ENCODE results near the gene ELMOD1.
A peak's percentile ranks its signal among the peaks of the same experiment; 100 is the strongest.

The ELMOD1 gene

DNA sequence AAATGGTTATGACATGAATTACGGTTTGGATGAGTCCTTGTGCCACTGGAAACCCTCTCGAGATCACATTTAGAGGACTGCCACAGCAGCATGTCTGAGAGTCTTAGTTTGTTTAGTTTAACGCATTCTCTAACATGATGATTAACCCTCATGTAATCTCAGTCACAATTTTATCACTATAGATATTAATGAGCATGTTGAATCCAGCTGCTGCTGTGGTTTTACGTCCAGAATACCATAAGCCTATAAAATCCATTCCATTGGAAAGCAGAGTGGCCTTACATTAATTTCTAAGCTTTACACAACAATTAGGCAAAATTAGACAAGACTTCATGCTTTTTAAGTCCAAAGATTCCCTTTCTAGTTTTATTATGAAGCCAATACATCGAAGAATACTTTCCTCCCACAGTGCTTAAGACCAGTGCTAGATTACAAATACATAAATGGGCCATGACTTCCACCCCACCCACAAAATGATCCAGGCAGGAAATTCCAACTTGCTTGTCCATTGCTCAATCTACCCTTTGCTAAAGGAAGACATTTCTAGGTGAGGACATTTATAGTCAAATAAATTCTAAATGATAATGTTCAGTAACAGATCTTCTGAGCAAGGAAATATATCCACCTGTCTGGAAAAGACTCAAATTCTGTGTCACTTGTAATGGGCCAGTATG lies 3.5 kb upstream of the ELMOD1 start:
- TF ChIP-seq, protein P1, sequence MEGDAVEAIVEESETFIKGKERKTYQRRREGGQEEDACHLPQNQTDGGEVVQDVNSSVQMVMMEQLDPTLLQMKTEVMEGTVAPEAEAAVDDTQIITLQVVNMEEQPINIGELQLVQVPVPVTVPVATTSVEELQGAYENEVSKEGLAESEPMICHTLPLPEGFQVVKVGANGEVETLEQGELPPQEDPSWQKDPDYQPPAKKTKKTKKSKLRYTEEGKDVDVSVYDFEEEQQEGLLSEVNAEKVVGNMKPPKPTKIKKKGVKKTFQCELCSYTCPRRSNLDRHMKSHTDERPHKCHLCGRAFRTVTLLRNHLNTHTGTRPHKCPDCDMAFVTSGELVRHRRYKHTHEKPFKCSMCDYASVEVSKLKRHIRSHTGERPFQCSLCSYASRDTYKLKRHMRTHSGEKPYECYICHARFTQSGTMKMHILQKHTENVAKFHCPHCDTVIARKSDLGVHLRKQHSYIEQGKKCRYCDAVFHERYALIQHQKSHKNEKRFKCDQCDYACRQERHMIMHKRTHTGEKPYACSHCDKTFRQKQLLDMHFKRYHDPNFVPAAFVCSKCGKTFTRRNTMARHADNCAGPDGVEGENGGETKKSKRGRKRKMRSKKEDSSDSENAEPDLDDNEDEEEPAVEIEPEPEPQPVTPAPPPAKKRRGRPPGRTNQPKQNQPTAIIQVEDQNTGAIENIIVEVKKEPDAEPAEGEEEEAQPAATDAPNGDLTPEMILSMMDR (conservative IDR thresholded peaks at IDR 0.05): no peak
- H3K27ac ChIP-seq: no peak overlapping the region

- no peak overlapping the region for H3K27ac ChIP-seq
- TF ChIP-seq, protein P1 (conservative IDR thresholded peaks at IDR 0.05): no peak
These were observed 657 bp downstream of the ELMOD1 start for GRCh38 chr11:107591378-107592230.

GRCh38 chr11:107592231-107592590 lies 1.3 kb downstream of the ELMOD1 start:
- TF ChIP-seq, protein P1 (conservative IDR thresholded peaks at IDR 0.05): no peak
- no peak overlapping the region for H3K27ac ChIP-seq

GRCh38 chr11:107592813-107593212 lies 1.9 kb downstream of the ELMOD1 start:
- TF ChIP-seq, protein P1 (conservative IDR thresholded peaks at IDR 0.05): no peak
- H3K27ac ChIP-seq: no peak overlapping the region

DNA sequence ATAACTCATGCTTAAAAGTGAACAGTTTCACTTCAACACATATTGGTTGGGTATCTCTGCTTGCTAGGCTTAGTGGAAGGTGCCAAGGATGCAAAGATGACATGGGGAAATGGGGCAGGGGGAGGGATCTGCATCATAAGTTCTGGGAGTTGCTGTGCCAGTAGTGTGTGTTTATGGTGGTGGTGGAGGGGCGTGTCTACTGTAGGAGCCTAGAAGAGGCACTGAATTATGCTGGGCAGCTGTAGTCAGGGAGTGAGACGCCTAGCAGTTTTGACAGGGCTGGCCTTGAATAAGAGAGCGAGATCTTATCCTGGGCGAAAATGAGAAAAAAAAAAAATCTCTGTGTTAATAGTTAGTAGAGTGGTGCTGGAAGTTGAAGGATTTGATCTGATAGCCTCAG lies 3.0 kb downstream of the ELMOD1 start:
- no peak overlapping the region for H3K27ac ChIP-seq

DNA sequence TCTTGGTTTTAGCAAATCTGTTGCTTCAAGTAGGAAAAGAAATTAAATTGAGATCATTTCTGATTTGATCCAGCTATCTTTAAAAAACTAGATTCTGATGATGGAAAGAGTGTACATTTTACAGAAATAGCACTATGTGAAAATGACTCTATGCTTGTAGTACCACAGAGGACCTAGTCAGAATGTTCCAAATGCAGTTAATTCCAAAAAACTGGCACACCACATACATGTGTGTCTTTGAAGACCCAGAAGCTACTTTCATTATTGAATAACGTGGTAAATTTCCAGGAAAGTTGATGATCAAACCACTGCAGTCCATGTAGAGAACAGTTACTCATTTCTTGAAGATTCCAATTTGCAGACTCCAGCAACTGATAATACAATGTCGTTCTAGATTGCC lies 3.8 kb downstream of the ELMOD1 start:
- TF ChIP-seq, protein P1 (conservative IDR thresholded peaks at IDR 0.05): no peak
- H3K27ac ChIP-seq: no peak overlapping the region

More for the DNA sequence above, 3.0 kb downstream of the ELMOD1 start:
- TF ChIP-seq, protein P1 (conservative IDR thresholded peaks at IDR 0.05): no peak

DNA sequence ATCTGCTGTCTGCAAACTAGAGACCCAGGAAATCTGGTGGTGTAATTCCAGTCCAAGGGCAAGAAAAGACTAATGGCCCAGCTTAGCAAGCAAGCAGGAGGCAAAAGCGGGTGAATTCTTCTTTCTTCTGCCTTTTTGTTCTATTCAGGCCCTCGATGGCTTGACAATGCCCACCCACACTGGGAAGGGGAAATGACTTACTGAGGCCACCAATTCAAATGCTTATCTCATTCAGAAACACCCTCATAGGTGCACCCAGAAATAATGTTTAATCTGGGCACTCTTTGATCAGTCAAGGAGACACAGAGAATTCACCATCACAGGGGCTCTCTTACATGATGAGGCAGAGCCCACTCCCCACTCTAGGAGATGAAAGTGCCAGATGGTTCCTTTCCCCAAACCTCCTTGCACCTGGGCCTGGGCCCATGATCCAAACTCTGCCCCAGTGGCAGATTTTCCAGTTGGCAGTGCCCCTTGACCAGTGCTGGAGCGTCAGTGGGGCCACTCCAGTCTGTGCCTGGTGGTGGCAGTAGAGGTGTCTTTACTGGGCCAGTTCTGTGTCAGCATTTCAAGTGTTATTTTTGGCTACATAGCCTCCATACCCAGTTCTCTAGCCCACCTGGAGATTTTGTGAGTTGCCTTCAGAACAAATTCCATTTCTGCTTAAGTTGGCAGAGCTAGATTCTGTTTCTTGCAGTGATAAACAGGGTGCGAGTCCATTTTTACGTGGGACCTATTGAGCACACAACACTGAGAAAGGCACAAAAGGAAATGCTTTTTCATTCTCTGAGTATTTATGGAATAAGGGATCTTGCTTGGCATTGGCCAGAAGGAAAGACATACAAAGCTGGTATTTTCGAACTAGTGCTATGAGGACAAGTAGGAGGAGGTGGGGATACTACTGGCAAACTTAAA lies 7.5 kb downstream of the ELMOD1 start:
- H3K27ac ChIP-seq: no peak overlapping the region
- TF ChIP-seq, protein P1 (conservative IDR thresholded peaks at IDR 0.05): peak; percentile 67
